Right lobe of liver (tissue), 4 donors: ENCODE data around the gene EDRF1.

ENCODE experiments used
- CTCF ChIP-seq, 4 donors: fragments of 200-600 bp in 3 of 4; fragments of 450-650 bp in 1 of 4; IDR thresholded peaks; one replicate each; pipeline versions ENCODE4 v1.5.1 to v1.8.0; 2016 to 2022; ENCODE audit warnings: antibody characterized with exemption in 4 of 4, mild to moderate bottlenecking in 2 of 4
- POLR2A ChIP-seq: fragments of 450-650 bp; IDR thresholded peaks from one replicate; pipeline ENCODE4 v1.6.1; 2017; ENCODE audit warnings: antibody characterized with exemption, mild to moderate bottlenecking
- donor health status: DM: no; HTN: no; CAD: no.
- donor health status: DM: no; HTN: no; CAD: no.
- donor health status: DM: no; HTN: yes; CAD: no.

DNA sequence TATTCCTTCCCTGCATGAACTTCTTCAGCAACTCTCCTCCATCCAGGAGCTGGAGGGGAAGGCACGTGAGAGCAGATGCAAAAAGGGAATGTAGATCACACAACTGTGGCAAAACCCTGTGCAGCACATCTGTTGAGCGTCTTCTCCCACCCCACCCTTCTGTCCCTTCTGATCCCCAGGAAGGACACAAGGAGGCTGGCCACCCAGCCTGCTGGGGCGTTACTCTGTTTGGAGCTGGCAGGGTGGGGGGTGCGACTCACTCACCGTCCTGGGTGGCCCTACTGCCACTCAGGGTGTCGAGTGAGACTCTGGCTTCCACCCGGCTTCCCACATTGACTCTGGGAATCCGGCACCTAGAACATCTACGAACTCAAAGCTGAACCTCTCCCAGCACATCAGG is 66.3 kb downstream of the EDRF1 start:
- TF ChIP-seq CTCF (IDR thresholded peaks at IDR 0.05) (no peak), POLR2A (no peak)
